ENCODE results near the gene IFT80. TPM values are rescaled to one million over a fixed set of nuclear protein-coding genes. Genes with fewer than 3 reads are reported as not detected.

IFT80 gene
- total RNA-seq, 1 experiment from 2014 or later, result 26.3 TPM

DNA sequence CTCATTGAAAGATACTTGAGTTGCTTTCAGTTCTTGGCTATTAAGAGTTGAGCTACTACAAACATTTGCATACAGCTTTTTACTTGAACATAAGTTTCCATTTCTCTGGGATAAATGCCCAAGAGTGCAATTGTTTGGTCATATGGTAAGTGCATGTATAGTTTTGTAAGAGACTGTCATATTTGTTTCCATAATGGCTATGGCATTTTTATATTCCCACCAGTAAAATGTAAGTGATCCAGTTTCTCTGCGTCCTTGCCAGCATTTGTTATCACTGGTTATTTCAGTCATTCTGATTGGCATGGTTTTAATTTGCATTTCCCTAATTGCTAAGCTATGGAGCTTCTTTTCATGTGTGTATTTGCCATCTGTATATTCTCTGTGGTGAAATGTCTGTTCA is 151.3 kb downstream of the IFT80 start:
- Histone ChIP-seq H3K4me1 (ENCODE audit: control insufficient read depth in 1 of 2, insufficient read depth in 2 of 2, low read length in 2 of 2) (no peaks in the 10 kb centered on the region), H3K4me3 (replicated peaks in 1 of 2; ENCODE audit: low read depth in 1 of 2, low read length in 2 of 2) (no peak overlapping the region), H3K9ac (ENCODE audit: low read length) (no peak overlapping the region), H2AFZ (ENCODE audit: low read depth, low read length, poor library complexity, severe bottlenecking) (no peak overlapping the region), H3K27ac (ENCODE audit: low read depth, low read length) (no peak overlapping the region), H3K9me3 (ENCODE audit: control insufficient read depth in 1 of 2, insufficient read depth in 1 of 2, low read depth in 1 of 2, low read length in 2 of 2) (no peaks in the 10 kb centered on the region), H4K20me1 (ENCODE audit: insufficient read depth) (no peaks in the 10 kb centered on the region), H3K4me2 (ENCODE audit: low read length) (no peak overlapping the region), H3K9me2 (ENCODE audit: insufficient read depth) (no peaks in the 10 kb centered on the region), H3K36me3 (ENCODE audit: control insufficient read depth in 1 of 2, insufficient read depth in 2 of 2, low read length in 2 of 2) (no peaks in the 10 kb centered on the region), H3K27me3 (ENCODE audit: insufficient read depth, low read length) (no peaks in the 10 kb centered on the region), H3K79me2 (ENCODE audit: insufficient read depth, low read length) (no peaks in the 10 kb centered on the region)
- RAD21 ChIA-PET (ENCODE audit: low non-redundant PET in 1 of 2, low total read pairs in 2 of 2, uncharacterized antibody in 2 of 2, unreplicated experiment in 2 of 2), result no interaction called here
- TF ChIP-seq ZNF274 (IDR thresholded peaks at IDR 0.05; ENCODE audit: low read depth, low read length) (no peak), ZFX (IDR thresholded peaks at IDR 0.05) (no peak), ELF1 (IDR thresholded peaks at IDR 0.05; ENCODE audit: borderline replicate concordance, low read depth) (no peak), EGR1 (IDR thresholded peaks at IDR 0.05; ENCODE audit: low read depth) (no peak), CBX3 (IDR thresholded peaks at IDR 0.05; ENCODE audit: low read depth) (no peak), TCF7L2 (IDR thresholded peaks at IDR 0.05; ENCODE audit: borderline replicate concordance, extremely low read depth, insufficient read depth, insufficient read length) (no peak), JUND (IDR thresholded peaks at IDR 0.05) (no peak), SRF (IDR thresholded peaks at IDR 0.05; ENCODE audit: low read depth) (no peak), EZH2phosphoT487 (IDR thresholded peaks at IDR 0.05; ENCODE audit: borderline replicate concordance) (no peak), POLR2AphosphoS5 (IDR thresholded peaks at IDR 0.05; ENCODE audit: low read depth, low read length) (no peak), FOSL1 (IDR thresholded peaks at IDR 0.05; ENCODE audit: low read depth) (no peak), SP1 (IDR thresholded peaks at IDR 0.05; ENCODE audit: low read depth) (no peak), CEBPB (IDR thresholded peaks at IDR 0.05; ENCODE audit: low read depth) (no peak), SIN3A (IDR thresholded peaks at IDR 0.05; ENCODE audit: low read depth) (no peak)
- TF ChIP-seq, protein P1, sequence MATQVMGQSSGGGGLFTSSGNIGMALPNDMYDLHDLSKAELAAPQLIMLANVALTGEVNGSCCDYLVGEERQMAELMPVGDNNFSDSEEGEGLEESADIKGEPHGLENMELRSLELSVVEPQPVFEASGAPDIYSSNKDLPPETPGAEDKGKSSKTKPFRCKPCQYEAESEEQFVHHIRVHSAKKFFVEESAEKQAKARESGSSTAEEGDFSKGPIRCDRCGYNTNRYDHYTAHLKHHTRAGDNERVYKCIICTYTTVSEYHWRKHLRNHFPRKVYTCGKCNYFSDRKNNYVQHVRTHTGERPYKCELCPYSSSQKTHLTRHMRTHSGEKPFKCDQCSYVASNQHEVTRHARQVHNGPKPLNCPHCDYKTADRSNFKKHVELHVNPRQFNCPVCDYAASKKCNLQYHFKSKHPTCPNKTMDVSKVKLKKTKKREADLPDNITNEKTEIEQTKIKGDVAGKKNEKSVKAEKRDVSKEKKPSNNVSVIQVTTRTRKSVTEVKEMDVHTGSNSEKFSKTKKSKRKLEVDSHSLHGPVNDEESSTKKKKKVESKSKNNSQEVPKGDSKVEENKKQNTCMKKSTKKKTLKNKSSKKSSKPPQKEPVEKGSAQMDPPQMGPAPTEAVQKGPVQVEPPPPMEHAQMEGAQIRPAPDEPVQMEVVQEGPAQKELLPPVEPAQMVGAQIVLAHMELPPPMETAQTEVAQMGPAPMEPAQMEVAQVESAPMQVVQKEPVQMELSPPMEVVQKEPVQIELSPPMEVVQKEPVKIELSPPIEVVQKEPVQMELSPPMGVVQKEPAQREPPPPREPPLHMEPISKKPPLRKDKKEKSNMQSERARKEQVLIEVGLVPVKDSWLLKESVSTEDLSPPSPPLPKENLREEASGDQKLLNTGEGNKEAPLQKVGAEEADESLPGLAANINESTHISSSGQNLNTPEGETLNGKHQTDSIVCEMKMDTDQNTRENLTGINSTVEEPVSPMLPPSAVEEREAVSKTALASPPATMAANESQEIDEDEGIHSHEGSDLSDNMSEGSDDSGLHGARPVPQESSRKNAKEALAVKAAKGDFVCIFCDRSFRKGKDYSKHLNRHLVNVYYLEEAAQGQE (IDR thresholded peaks at IDR 0.05; ENCODE audit: low read depth), result no peak
- TF ChIP-seq, protein P2, sequence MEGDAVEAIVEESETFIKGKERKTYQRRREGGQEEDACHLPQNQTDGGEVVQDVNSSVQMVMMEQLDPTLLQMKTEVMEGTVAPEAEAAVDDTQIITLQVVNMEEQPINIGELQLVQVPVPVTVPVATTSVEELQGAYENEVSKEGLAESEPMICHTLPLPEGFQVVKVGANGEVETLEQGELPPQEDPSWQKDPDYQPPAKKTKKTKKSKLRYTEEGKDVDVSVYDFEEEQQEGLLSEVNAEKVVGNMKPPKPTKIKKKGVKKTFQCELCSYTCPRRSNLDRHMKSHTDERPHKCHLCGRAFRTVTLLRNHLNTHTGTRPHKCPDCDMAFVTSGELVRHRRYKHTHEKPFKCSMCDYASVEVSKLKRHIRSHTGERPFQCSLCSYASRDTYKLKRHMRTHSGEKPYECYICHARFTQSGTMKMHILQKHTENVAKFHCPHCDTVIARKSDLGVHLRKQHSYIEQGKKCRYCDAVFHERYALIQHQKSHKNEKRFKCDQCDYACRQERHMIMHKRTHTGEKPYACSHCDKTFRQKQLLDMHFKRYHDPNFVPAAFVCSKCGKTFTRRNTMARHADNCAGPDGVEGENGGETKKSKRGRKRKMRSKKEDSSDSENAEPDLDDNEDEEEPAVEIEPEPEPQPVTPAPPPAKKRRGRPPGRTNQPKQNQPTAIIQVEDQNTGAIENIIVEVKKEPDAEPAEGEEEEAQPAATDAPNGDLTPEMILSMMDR (IDR thresholded peaks at IDR 0.05 in 2 of 3, conservative IDR thresholded peaks at IDR 0.05 in 1 of 3; ENCODE audit: borderline replicate concordance in 1 of 3, insufficient read depth in 1 of 3, low read depth in 2 of 3, low read length in 2 of 3), result no peak
- TF ChIP-seq, protein P3, sequence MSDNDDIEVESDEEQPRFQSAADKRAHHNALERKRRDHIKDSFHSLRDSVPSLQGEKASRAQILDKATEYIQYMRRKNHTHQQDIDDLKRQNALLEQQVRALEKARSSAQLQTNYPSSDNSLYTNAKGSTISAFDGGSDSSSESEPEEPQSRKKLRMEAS (IDR thresholded peaks at IDR 0.05), result no peak
- TF ChIP-seq, protein P4, sequence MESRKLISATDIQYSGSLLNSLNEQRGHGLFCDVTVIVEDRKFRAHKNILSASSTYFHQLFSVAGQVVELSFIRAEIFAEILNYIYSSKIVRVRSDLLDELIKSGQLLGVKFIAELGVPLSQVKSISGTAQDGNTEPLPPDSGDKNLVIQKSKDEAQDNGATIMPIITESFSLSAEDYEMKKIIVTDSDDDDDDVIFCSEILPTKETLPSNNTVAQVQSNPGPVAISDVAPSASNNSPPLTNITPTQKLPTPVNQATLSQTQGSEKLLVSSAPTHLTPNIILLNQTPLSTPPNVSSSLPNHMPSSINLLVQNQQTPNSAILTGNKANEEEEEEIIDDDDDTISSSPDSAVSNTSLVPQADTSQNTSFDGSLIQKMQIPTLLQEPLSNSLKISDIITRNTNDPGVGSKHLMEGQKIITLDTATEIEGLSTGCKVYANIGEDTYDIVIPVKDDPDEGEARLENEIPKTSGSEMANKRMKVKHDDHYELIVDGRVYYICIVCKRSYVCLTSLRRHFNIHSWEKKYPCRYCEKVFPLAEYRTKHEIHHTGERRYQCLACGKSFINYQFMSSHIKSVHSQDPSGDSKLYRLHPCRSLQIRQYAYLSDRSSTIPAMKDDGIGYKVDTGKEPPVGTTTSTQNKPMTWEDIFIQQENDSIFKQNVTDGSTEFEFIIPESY (IDR thresholded peaks at IDR 0.05; ENCODE audit: extremely low read depth, insufficient replicate concordance, low read length), result no peak
- TF ChIP-seq, protein P5, sequence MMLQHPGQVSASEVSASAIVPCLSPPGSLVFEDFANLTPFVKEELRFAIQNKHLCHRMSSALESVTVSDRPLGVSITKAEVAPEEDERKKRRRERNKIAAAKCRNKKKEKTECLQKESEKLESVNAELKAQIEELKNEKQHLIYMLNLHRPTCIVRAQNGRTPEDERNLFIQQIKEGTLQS (IDR thresholded peaks at IDR 0.05), result no peak
- BruUV-seq (replicated peaks), result no TSS peak
- POLR2A ChIA-PET, result no interaction called here
- intact Hi-C loops (cut with micrococcal nuclease), result no loop called here
- DNase-seq (ENCODE audit: low read depth, low spot score), result no peak
- no peak for ATAC-seq
- CTCF ChIA-PET, result no interaction called here

All from HCT116 (cell line).